ENCODE data around the gene SYT10.
"Not testable (repeated sequence)": the region's sequence is repeated elsewhere in the genome, so short reads cannot be mapped to it uniquely, and the experiment has no call there.

Gene SYT10

GRCh38 chr12:33331961-33332398 is 107.6 kb downstream of the SYT10 start:
- not testable (repeated sequence) for DNase-seq (ENCODE audit: low spot score)

- DNase-seq (ENCODE audit: low spot score): no peak
These were observed 108.7 kb downstream of the SYT10 start for GRCh38 chr12:33330940-33331339.

Data from AG08396 (cell line).